Umbilical cord (tissue), 2 donors: ENCODE results near the gene PDCD2L. TPM values are rescaled to one million over a fixed set of nuclear protein-coding genes. Genes with fewer than 3 reads are reported as not detected.
A peak's percentile ranks its signal among the peaks of the same experiment; 100 is the strongest.
"Not testable (repeated sequence)": the region's sequence is repeated elsewhere in the genome, so short reads cannot be mapped to it uniquely, and the experiment has no call there.

Source experiments
- DNase-seq: peaks from one replicate; pipeline ENCODE4 v3.0.0-alpha.2; 2015; ENCODE audit warnings: low spot score
- total RNA-seq: library from RNA; depleted of rRNA; stranded (reverse); fragments of >200 nt; gene quantifications from one replicate; pipeline ENCODE4 v1.2.3, GENCODE V29; 2014; ENCODE audit warnings: low replicate concordance; ENCODE audit not compliant: insufficient read depth

PDCD2L gene
- total RNA-seq, 1 donor from 2014 or later: 2.9 TPM

DNA sequence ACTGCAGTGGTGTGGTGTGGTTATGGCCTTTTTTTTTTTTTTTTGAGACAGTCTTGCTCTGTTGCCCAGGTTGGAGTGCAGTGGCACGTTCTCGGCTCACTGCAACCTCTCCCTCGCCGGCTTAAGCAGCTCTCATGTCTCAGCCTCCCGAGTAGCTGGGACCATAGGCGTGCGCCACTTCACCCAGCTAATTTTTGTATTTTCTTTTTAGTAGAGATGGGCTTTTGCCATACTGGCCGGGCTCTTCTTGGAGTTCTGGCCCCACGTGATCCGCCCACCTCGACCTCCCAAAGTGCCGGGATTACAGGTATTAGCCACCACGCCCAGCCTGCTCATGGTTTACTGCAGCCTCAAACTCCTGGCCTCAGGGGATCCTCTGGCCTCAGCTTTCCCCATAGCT, 7.0 kb downstream of the PDCD2L start:
- no peak for DNase-seq

DNA sequence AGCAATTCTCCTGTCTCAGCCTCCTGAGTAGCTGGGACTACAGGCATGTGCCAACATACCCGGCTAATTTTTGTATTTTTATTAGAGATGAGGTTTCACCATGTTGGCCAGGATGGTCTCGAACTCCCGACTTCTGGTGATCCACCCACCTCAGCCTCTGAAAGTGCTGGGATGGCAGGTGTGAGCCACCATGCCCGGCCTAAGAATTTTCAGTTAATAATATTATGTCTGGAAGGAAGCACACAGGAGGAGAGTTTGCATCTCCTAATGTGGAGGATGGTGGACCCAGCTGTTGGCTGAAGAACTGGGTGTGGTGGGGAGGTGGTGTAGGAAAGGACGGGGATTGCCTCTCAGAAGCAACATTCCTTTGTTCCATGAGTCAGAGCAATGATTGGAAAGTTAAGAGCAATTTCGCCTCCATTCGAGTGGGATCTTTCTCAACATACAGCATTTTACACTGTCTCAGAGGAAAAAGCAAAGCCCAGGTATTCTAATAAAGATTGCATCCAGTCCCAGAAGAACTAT, 11.9 kb downstream of the PDCD2L start:
- DNase-seq: no peak

DNA sequence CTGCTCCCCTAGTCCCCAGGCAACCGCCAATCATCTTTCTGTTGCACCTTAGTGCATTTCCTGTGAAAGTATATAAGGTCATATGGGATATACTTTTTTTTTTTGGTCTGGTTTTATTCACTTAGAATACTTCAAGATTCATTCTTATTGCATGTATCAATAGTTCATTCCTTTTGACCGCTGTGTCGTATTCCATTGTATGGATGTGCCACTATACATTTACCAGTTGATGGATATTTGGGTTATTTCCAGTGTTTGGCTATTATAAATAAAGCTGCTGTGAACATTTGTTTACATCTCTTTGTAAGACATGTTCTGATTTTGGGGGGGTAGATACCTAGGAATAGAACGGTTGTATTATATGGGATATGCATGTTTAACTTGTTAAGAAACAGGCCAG, 14.1 kb downstream of the PDCD2L start:
- DNase-seq: no peak

DNA sequence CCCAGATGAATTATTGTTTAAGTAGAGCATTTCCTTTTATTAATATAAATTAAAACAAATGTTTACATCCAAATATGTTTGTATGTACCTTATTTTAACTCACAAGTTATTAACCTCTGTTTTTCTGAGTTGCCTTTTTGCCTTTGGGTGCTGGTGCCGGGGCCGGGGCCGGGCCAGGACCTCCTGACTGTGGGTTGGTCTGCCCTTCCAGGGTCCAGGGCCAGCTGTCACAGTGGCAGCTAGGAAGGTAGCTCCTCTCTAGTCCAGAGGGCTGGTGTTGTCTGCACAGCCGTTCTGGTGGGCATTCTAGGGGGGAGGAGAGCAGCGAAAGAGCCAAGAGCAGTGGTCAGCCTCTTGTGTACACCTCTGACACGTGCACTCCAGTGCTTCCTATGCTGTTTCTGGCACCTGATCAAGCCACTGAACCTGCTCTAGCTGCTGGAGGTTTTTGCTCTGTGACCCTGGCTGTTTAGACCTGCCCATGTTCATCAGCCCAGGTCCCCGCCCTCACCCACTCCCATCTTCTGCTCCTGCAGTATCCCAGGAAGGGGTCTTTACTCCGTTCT, 22.0 kb downstream of the PDCD2L start:
- no peak for DNase-seq

DNA sequence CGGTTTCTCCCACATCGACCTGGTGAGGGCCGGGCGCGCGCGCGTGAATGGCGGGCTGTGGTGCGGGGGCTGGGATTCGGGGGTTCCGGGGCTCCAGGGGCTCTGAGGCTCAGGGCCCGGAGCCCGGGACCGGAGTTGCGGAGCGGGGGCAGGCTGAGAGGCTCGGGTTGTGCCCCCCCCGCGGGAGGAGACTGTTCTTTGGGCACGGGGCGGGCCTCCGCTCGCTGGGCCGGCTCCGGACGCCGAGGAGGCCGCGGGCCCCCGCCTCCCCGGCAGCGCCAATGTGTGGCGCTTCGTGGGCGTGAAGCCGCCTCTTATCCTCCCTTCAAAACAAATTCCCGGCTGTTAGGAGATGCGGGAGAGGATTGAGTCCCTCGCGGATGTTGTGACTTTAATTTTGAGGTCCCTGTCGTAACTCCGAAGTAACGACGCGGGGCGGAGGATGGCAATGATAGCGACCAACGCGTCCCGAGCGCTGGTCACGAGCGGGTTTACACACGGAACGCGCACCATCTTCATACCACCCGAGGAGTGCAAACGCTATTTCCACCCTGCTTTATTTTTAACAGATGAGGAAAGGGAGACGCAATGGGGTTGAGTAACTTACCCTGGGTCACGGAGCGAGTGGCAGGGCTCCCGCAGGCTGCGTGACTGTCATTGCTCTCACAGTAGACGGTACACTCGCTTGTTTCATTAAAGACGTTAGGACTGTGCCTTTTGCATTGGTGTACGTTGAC, 24.5 kb downstream of the PDCD2L start:
- DNase-seq: peak; percentile 42

DNA sequence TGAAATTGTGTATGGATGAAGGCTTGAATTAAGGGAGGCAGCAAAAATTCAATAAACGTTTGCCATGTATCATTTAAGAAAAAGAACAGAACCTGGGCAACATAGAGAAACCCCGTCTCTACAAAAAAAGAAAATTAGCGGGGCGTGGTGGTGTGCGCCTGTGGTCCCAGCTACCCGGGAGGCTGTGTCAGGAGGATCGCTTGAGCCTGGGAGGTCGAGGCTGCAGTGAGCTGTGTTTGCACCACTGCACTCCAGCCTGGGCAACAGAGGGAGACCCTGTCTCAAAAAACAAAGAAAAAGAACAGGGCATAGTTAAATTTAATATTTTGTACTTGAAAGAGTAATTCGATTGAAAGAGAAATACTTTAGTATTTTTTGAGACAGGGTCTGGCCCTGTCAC, 25.4 kb downstream of the PDCD2L start:
- DNase-seq: no peak

DNA sequence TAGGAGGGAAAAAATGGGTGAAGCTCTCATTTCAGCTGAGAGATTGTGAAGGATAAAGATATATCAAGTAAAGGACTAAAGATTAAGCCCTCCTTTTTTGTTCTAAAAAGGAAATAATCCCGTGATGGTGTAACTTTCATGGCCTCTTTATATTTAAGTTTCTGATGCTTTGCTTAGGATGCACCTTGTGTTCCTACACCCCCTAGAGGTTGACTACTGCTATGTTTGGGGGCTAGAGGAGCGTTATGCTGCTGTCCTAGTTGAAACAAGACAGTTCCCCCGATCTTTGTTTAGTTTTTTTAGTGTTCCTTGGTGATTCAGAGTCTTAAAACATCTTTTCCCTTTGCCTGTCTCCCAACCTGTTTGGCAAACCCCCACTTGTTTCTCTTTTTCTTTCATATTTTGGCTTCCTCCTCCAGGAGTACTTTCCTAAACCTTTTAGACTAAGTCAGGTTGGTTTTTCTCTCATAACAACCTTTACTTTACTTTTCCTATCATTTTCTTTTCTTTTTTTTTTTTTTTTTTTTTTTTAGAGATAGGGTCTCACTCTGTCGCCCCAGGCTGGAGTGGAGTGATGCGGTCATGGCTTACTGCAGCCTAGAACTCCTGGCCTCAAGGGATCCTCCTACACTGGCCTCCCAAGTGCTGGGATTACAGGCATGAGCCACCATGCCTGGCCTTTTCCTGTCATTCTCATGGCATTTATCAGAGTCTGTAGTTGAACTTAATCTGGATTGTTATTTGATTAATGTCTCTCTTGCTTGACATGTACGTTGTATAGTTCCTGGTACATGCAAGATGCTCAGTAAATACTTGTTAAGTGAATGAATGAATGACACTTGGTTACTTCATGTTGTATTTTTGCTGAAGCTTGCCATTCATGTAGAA, 26.8 kb downstream of the PDCD2L start:
- DNase-seq: peak; percentile 41

DNA sequence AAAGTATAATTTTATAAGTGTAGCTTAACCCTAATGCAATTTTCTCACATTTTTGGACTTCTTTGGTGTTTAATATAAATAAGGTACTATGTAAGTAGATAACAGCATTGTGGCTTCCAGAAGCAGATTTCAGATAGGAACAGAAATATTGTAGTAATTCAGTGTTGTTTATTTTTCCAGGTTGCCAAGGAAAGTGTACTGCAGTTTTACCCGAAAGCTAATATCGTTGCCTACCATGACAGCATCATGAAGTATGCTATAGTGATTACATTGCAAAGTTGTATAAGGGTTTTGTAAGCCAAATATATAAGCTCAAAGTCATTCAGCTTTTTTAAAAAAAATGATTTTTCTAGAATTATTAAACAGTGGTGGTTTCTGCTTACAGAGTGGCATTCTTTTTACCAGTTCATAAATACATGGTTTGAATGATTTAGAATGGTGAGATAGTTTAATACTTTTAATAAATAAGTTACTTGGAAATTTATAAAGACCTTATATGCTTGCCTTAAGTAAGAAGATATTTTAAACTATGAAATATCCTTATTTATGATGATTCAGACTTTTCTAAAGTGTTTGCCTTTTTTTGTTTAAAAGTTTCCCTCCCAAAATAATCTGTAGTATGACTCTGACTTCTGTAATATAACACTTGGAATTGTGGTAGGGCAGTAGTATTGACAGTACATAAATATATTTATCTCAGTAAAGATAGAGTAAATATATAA, 27.6 kb downstream of the PDCD2L start:
- DNase-seq: no peak

DNA sequence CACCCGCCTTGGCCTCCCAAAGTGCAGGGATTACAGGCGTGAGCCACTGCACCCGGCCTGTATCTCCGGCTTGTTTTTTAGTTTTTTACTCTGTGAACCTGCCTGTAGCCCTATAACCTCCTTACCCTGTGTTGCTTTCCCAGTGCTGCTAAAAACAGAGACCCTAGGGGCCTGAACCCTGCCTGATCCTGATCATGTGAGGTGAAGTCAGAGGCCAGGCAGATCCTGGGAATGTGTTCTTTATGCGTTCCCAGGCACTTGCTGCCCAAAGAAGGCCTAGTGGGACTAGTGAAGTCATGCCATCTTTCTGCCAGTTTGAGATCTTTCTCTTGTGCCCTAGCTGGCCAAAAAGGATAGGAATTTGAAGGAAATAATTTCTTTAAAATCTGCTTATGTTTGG, 28.6 kb downstream of the PDCD2L start:
- peak; percentile 23 for DNase-seq

DNA sequence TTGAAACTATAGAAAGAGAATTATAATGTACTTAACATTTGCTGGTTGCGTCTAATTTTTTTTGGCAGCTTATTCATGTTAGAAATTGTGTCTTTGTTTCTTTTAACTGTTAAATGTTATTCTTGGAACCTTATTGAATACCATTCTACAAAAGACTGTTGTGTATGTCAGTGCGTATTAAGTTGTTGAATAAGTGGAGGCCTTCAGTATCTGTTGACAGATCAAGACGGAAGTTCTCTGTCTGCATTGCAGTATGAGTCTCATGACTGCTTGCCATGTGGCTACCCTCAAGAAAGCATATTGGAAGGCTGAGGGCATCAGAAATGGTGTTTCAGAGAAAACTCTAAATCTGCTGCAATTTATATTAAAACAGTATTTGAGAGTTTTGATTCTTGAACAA, 32.5 kb downstream of the PDCD2L start:
- DNase-seq: no peak

DNA sequence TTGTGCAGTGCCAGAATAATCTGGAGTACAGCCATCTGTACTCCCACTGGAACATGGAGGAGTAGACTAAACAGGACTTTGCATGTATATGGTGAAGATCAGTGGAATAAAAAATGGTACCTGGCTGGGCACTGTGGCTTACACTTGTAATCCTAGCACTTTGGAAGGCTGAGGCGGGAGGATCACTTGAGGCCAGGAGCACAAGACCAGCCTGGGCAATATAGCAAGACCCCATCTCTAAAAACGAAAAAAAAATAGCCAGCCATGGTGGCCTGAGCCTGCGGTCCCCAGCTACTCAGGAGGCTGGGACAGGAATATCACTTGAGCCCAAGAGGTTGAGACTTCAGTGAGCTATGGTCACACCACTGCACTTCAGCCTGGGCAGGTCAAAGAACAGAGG, 44.0 kb downstream of the PDCD2L start:
- DNase-seq: no peak

DNA sequence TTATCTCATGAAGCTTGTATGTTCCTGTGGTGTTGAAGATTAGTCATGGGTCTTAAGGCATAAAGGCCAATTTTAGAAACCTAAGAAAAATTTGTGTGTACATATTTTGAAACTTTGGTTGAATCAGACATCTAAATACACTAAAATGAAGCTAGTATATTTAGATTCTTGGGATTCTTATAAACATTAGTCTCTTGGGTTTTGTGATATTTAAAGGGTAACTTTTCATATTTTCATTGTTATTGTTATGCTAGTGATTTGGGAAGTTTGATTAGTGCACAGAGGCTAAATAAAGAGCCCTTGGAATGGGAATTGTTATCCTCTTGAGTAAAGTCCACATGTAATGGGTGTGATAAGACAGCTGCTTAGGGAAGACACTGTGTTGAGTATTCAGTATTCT, 48.5 kb downstream of the PDCD2L start:
- no peak for DNase-seq

DNA sequence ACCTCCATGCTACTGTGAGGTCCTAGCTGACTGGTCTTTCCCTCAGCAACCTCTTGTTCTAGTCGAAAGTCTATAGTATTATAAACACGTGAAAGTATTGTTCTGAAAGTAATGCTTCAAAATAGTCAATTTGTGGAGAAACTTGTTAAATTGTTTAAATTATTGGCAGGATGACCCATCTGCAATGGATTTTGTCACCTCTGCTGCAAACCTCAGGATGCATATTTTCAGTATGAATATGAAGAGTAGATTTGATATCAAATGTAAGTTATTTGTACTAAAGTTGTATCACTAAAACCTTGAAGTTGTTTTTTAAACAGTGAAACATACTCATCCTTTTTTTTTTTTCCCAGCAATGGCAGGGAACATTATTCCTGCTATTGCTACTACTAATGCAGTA, 49.9 kb downstream of the PDCD2L start:
- DNase-seq: no peak

DNA sequence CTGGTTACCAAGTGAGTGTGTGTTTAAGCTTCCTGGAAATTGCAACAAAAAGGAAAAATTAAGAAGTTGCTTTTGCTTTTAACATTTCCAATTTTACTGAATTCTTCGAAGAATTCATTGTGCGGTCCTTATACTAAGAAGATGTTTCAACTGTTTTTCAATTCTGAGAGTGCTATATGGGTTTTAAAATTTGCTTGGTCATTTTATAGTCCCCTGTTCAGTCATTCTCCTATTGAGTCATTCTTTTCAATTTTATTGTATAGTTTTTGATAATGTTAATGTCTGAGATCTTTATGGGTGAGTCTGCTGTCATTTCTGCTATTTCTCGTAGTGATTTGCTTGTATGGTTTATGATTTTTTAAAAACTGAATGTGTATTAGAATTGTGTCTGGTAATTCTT, 50.5 kb downstream of the PDCD2L start:
- no peak for DNase-seq

DNA sequence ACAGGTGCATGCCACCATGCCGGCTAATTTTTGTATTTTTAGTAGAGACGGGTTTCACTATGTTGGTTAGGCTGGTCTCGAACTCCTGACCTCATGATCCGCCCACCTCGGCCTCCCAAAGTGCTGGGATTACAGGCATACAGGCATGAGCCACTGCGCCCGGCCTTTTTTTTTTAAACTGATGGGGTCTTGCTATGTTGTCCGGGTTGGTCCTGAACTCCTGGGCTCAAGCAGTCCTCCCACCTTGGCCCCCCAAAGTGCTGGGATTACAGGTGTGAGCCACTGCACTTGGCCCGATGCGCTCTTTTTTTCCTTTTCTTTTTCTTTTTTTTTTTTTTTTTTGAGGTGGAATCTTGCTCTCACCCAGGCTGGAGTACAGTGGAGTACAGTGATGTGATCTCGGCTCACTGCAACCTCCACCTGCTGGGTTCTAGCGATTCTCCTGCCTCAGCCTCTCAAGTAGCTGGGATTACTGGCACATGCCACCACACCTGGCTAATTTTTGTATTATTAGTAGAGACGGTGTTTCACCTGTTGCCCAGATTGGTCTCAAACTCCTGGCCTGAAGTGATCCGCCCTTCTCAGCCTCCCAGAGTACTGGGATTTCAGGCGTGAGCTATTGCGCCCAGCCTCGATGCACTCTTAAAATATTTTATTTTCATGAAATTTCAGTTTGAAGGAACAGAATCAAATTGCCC, 51.7 kb downstream of the PDCD2L start:
- not testable (repeated sequence) for DNase-seq

DNA sequence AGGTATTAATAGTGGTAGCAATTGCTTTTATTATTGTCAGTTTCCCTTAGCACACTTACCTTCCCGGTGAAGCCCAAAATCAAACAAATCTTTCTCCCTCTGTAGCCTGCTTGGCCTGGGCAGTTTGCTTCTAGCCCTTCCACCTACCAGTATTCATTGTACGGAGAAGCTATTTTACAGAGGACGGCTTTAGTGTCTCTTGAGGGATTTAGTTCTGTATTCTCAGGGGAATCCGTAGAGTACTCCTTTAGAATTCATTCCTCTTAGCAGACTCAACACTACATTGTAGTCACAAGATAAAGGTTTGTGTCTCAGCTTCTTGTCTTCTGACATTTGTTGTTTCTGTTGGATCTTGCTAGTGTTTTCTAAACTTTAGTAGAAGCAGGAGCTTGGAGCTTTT, 53.2 kb downstream of the PDCD2L start:
- no peak for DNase-seq

DNA sequence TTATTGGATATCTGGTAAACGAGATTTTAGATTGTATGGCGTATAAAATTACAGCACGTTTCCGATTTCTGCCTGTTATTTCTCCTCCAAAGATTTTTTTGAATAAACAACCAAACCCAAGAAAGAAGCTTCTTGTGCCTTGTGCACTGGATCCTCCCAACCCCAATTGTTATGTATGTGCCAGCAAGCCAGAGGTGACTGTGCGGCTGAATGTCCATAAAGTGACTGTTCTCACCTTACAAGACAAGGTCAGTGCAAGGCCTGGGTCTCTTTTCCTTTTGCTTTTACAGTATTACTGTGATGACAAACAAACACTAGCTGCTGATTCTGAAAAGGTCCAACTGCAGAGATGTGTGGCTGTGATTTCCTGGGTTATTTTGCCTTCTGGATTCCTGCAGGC, 54.5 kb downstream of the PDCD2L start:
- DNase-seq: no peak

DNA sequence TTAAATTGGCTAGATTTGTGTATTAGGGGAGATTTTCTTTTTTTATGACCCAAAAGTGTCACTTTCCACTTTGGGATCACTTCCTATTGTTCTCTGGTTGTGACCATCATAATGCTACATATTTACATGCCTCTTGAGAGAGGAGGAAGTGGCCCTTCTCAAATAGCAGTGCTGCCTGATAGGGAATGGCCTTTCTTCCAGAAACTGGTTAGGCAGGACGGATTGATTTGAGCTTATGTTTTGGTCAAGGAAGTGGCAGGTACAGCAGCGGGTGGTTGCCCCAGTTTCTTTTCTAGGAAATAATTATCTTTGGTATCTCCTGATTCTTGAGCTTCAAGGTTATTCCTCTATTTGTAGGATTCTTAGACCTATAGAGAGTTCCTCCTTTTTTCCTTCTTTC, 55.4 kb downstream of the PDCD2L start:
- DNase-seq: peak; percentile 13

DNA sequence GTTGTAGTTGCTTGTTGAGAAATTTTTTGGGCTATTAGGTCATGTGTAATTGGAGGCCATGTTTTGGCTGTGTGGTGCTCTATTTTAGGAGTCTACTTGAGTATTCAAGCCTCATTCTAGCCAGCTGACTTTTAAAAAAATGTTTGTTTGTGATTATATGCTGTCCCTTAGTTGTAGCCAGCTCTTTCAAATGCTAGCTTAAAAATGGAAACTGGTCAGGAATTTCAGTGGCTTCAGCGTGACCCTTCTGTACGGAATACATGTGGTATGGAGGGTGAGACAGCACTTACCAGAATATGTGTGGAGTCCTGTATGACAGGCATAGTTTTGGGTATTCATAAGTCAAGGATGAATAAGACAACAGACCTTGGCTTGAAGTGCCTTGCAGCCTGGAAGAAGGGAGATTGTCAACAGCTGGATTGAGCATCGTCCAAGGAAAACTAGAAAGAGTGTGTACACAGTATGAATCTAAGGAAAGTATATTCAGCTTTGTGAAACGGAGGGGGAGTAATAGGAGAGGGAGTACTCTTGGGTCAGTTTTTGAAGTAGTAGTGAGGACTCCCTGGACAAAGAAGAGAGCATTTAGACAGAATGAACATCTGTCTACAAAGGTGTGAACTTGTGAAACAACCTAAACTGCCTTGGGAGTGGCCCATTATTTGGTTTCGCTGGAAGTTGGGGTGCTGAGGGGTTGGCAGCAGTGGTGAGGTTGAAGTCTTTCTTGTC, 57.3 kb downstream of the PDCD2L start:
- no peak for DNase-seq

DNA sequence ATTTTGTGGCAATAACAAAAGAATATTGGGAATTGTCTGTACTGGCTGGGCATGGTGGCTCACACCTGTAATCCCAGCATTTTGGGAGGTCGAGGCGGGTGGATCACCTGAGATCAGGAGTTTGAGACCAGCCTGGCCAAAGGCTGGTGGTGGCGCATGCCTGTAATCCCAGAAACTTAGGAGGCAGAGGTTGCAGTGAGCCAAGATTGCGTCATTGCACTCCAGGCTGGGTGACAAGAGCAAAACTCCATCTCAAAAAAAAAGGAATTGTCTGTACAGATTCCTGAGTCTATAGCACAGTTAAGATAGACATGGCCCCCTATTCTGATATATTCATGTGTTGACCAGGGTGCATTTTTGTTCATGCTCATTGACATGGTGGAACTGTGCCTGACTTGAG, 60.6 kb downstream of the PDCD2L start:
- DNase-seq: not testable (repeated sequence)
